Testis (tissue), 3 donors: ENCODE results near the gene SLC6A9. TPM values are rescaled to one million over a fixed set of nuclear protein-coding genes. Genes with fewer than 3 reads are reported as not detected.

Experiments
- DNase-seq: peaks from one replicate; pipeline ENCODE4 v3.0.0-alpha.2; 2019
- H3K27ac ChIP-seq, 2 donors: fragments of 200-600 bp; sonication (generic); one replicate each; pipeline ENCODE4 v1.5.1; 2019
- H3K27me3 ChIP-seq: fragments of 200-600 bp; sonication (generic); one replicate; pipeline ENCODE4 v1.5.1; 2019
- H3K36me3 ChIP-seq: fragments of 200-600 bp; sonication (generic); one replicate; pipeline ENCODE4 v1.5.1; 2017; ENCODE audit warnings: low read depth; ENCODE audit errors: missing control alignments
- H3K4me1 ChIP-seq: fragments of 200-600 bp; sonication (generic); one replicate; pipeline ENCODE4 v1.5.1; 2019
- H3K4me3 ChIP-seq, 2 donors: fragments of 200-600 bp; sonication (generic); one replicate each; pipeline ENCODE4 v1.5.1; 2017 to 2019
- H3K9me3 ChIP-seq: fragments of 200-600 bp; sonication (generic); one replicate; pipeline ENCODE4 v1.5.1; 2017
- POLR2A ChIP-seq: fragments of 450-650 bp; IDR thresholded peaks from one replicate; pipeline ENCODE4 v1.6.1; 2017; ENCODE audit warnings: antibody characterized with exemption, mild to moderate bottlenecking, moderate library complexity
- WGBS, 2 donors: methylation state at CpG; one replicate each; pipeline ENCODE4 v1.1.5; 2018; 5-methylcytosine and 5-hydroxymethylcytosine counted together
- intact Hi-C: fragments of 100-400 bp; cut with DNase I; formaldehyde crosslinking; loops from one replicate; pipeline ENCODE4 v1.15.1; 2023; ENCODE audit warnings: low total_unique reads
- polyA plus RNA-seq: library from polyadenylated mRNA; stranded (reverse); fragments of 350-450 nt; fragmentation: Illumina TruSeq; extraction: RNeasy Lipid Tissue Mini Kit (QIAGEN cat#74804); gene quantifications from one replicate; pipeline ENCODE4 v1.2.3, GENCODE V29; 2014; ENCODE audit warnings: low read depth, low replicate concordance; ENCODE audit not compliant: insufficient read depth
- total RNA-seq, 2 donors: library from RNA; depleted of rRNA; stranded (reverse); fragments of >200 nt; gene quantifications; one replicate each; pipeline ENCODE4 v1.2.3, GENCODE V29; 2016
- TF ChIP-seq, protein P1 (sequence below), 3 experiments: fragments of 450-650 bp in 2 of 3; fragments of 200-600 bp in 1 of 3; sonication (generic) in 1 of 3; IDR thresholded peaks; one replicate each; pipeline ENCODE4 v1.5.1; 2016 to 2019; ENCODE audit warnings: antibody characterized with exemption in 3 of 3, mild to moderate bottlenecking in 2 of 3, moderate library complexity in 1 of 3

SLC6A9 gene
- total and polyA plus RNA-seq, 3 donors from 2014 or later, result 1.2 to 2.3 (median 1.7) TPM

DNA sequence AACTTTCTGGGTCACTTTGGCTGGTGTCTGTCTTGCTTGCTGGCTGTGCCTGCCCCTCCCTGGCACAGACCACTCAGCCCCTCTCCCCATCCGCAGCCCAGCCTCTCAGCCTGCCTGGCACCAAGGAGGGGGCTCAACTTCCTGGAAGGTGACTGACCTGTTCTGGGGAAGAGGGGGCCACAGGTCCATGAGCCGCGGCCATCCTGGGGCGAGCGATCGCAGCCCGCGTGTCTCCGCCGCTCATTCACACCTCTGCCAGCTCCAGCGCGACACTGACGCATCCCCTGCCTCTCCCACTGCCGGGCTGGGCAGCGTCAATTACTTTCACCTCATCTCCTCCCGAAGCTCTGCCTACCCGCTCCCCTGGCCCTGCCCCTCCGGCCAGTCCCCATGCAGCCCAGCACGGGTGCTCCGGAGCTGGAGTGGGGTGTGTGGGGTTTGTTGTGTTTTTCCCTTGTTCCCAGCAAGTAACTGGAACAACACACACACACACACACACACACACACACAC, 14.3 kb downstream of the SLC6A9 start:
- TF ChIP-seq, protein P1, sequence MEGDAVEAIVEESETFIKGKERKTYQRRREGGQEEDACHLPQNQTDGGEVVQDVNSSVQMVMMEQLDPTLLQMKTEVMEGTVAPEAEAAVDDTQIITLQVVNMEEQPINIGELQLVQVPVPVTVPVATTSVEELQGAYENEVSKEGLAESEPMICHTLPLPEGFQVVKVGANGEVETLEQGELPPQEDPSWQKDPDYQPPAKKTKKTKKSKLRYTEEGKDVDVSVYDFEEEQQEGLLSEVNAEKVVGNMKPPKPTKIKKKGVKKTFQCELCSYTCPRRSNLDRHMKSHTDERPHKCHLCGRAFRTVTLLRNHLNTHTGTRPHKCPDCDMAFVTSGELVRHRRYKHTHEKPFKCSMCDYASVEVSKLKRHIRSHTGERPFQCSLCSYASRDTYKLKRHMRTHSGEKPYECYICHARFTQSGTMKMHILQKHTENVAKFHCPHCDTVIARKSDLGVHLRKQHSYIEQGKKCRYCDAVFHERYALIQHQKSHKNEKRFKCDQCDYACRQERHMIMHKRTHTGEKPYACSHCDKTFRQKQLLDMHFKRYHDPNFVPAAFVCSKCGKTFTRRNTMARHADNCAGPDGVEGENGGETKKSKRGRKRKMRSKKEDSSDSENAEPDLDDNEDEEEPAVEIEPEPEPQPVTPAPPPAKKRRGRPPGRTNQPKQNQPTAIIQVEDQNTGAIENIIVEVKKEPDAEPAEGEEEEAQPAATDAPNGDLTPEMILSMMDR (IDR thresholded peaks at IDR 0.05), result no peak
- TF ChIP-seq POLR2A, result no peak
- peaks cover 9% of the 10 kb centered on the region for H3K4me1 ChIP-seq
- H3K9me3 ChIP-seq, result no peaks in the 10 kb centered on the region
- no peak overlapping the region for H3K27ac ChIP-seq
- H3K36me3 ChIP-seq, result no peaks in the 10 kb centered on the region
- DNase-seq, result no peak
- no peaks in the 10 kb centered on the region for H3K27me3 ChIP-seq
- H3K4me3 ChIP-seq, result no peak overlapping the region
- WGBS, 2 donors, result 85 to 88% methylated on average over 19 to 20 of the region's 20 CpGs
- intact Hi-C loops, result no loop called here

DNA sequence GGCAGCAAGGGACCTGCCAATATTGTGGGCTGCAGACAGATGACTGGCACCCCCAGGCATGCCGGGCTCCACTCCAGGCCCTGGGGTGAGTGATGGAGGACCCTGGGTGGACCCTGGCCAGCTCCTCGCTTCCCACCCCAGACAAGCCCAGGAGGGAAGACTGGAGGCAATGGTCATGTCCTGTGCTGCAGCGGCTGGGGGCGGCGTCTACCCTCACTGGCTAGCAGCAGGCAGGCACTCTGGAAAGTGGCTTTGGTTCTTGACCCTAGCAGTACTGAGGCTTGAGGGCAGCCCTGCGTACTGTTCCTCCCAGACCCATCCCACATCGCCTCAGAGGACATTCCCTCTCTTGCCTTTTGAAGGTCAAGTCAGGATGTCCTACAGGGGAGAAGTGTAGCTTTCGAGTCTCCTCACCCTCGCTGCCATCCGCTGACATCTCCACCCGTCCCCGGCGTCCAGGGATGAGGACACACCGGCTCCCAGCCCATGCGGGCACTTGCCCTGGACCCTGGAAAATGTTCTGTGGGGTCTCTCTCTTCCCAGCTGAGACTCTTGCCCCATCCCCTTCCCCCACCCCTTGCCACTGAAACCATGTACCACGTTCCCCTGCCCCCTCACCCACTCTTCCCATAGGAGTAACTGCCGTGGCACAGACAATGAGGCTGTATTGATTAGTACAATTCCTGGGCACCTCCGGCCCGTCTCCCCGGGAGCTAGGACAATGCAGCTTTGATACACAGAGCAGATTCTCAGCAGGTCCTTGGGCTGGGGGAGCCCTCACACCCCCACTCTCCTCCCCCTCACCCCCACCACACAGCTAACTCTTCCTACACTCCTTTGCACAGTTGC, 15.0 kb downstream of the SLC6A9 start:
- H3K27me3 ChIP-seq, result no peaks in the 10 kb centered on the region
- no peak overlapping the region for H3K27ac ChIP-seq
- 80 to 85% methylated on average over 12 to 20 of the region's 20 CpGs for WGBS, 2 donors
- no peaks in the 10 kb centered on the region for H3K9me3 ChIP-seq
- intact Hi-C loops, result no loop called here
- no peaks in the 10 kb centered on the region for H3K36me3 ChIP-seq
- H3K4me3 ChIP-seq, result no peak overlapping the region
- TF ChIP-seq POLR2A, result no peak
- TF ChIP-seq, protein P1 (IDR thresholded peaks at IDR 0.05), result no peak
- H3K4me1 ChIP-seq, result peaks cover 9% of the 10 kb centered on the region
- DNase-seq, result no peak

DNA sequence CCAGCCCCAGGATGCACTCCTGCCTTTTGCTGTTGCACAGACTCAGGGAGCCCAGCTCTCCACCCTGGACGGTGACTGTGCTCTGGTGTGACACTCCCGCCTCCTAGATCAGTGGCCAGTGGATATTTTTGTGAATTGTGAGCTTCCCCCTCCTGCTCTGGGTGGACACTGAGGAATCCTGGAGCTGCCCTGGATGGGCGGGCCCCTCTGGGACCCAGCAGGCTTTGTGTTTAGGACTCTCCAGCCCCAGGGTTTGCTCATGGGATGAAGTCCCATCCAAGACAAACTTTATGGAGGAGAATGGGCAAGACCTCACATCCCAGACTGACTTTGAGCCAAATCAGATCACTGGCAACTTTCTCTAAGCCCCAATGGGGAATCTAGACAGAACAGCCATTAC, 16.1 kb downstream of the SLC6A9 start:
- WGBS, 2 donors, result 44 to 72% methylated on average over 2 to 3 of the region's 3 CpGs
- Histone ChIP-seq H3K9me3 (no peaks in the 10 kb centered on the region), H3K27me3 (no peaks in the 10 kb centered on the region), H3K4me3 (no peak overlapping the region), H3K36me3 (no peaks in the 10 kb centered on the region), H3K4me1 (peaks cover 9% of the 10 kb centered on the region), H3K27ac (no peak overlapping the region)
- TF ChIP-seq POLR2A, result no peak
- TF ChIP-seq, protein P1 (IDR thresholded peaks at IDR 0.05), result no peak
- intact Hi-C loops, result no loop called here
- no peak for DNase-seq

DNA sequence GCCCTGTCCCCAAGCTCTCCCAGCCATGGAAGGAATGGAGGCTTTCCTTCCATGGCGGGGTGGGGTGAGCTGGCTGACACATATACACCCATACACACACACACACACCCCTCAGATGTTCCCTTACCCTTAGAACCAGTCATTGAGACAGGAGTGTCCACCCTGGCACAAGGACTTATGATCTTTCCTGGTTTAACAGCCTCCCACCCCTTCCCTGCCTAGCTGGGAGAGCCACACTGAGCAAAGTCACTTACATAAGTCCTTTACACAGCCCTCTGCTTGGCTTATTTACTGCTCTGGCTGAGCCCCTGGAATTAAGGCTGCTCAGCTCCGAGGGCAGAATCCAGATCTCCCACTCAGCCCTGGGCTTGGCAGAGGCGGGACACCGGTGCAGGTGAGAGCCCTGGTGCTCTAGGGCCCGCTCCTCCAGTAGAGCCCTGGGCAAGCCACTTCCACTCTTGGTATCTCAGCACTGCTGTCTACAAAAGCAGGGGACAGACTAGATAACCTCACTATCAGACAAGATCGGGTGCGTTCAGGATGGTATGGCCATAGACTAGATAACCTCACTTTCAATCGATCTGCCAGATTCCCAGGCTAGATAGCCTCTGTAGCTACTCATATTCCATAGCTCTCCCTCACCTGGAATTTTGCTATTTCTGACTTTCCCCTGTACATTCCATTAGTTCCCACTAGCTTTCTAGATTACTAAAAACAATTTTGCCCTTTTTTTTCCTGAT, 16.7 kb downstream of the SLC6A9 start:
- H3K36me3 ChIP-seq, result no peaks in the 10 kb centered on the region
- TF ChIP-seq POLR2A, result no peak
- TF ChIP-seq, protein P1 (IDR thresholded peaks at IDR 0.05), result no peak
- intact Hi-C loops, result no loop called here
- H3K4me3 ChIP-seq, result no peak overlapping the region
- H3K27ac ChIP-seq, result no peak overlapping the region
- peaks cover 9% of the 10 kb centered on the region for H3K4me1 ChIP-seq
- DNase-seq, result no peak
- H3K27me3 ChIP-seq, result no peaks in the 10 kb centered on the region
- 45 to 69% methylated on average over 4 to 8 of the region's 8 CpGs for WGBS, 2 donors
- no peaks in the 10 kb centered on the region for H3K9me3 ChIP-seq
